ENCODE data around the gene OR10K1. TPM values are rescaled to one million over a fixed set of nuclear protein-coding genes. Genes with fewer than 3 reads are reported as not detected.

Gene OR10K1
- not detected in 2 replicates for total RNA-seq

GRCh38 chr1:158461534-158461933 is at the start of gene OR10K1:
TSS of gene OR10K1 (plus strand) at chr1:158461834. CDS start at chr1:158465562, 3,728 bp downstream.

GRCh38 chr1:158426137-158426536 is 35.5 kb upstream of the OR10K1 start, which contains the start of gene OR10K2:
TSS of gene OR10K2 (minus strand) at chr1:158426237. CDS start at chr1:158420866, 5,371 bp downstream.

GRCh38 chr1:158471920-158472319 is 10.3 kb downstream of the OR10K1 start, which contains the start of gene OR10R2:
TSS of gene OR10R2 (plus strand) at chr1:158472220. CDS start at chr1:158472326, 106 bp downstream.

Other genes with a start within 250 kb of the OR10K1 start
- not detected in 2 replicates for gene CD1A, start 207.4 kb upstream of the OR10K1 start, total RNA-seq
- gene CD1C, start 171.9 kb upstream of the OR10K1 start, total RNA-seq: not detected in 2 replicates
- not detected in 2 replicates for gene CD1B, start 130.3 kb upstream of the OR10K1 start, total RNA-seq
- not detected in 2 replicates for gene CD1E, start 107.9 kb upstream of the OR10K1 start, total RNA-seq
- not detected in 2 replicates for gene OR10T2, start 62.4 kb upstream of the OR10K1 start, total RNA-seq
- gene OR10K2, start 35.6 kb upstream of the OR10K1 start, total RNA-seq: not detected in 2 replicates
- gene OR10R2, start 10.4 kb downstream of the OR10K1 start, total RNA-seq: not detected in 2 replicates
- not detected in 2 replicates for gene OR6Y1, start 92.6 kb downstream of the OR10K1 start, total RNA-seq
- not detected in 2 replicates for gene OR6P1, start 108.7 kb downstream of the OR10K1 start, total RNA-seq
- gene OR10X1, start 118.1 kb downstream of the OR10K1 start, total RNA-seq: not detected in 2 replicates
- not detected in 2 replicates for gene OR10Z1, start 143.4 kb downstream of the OR10K1 start, total RNA-seq
- gene SPTA1, start 224.9 kb downstream of the OR10K1 start, total RNA-seq: not detected in 2 replicates
- gene OR6K2, start 238.8 kb downstream of the OR10K1 start, total RNA-seq: not detected in 2 replicates